ENCODE data around the gene UNC5B. TPM values are rescaled to one million over a fixed set of nuclear protein-coding genes. Genes with fewer than 3 reads are reported as not detected.
"Not testable (repeated sequence)": the region's sequence is repeated elsewhere in the genome, so short reads cannot be mapped to it uniquely, and the experiment has no call there.

The UNC5B gene
- polyA plus RNA-seq, 4 donors = 44.7 to 106 (median 49.3) TPM

GRCh38 chr10:71265201-71265575 lies 52.8 kb downstream of the UNC5B start:
- DNase-seq (ENCODE audit: low read depth in 4 of 4, low spot score in 3 of 4) = no peak

- DNase-seq (ENCODE audit: low read depth in 4 of 4, low spot score in 3 of 4) = no peak
Observed at GRCh38 chr10:71265618-71266146, 53.3 kb downstream of the UNC5B start.

DNA sequence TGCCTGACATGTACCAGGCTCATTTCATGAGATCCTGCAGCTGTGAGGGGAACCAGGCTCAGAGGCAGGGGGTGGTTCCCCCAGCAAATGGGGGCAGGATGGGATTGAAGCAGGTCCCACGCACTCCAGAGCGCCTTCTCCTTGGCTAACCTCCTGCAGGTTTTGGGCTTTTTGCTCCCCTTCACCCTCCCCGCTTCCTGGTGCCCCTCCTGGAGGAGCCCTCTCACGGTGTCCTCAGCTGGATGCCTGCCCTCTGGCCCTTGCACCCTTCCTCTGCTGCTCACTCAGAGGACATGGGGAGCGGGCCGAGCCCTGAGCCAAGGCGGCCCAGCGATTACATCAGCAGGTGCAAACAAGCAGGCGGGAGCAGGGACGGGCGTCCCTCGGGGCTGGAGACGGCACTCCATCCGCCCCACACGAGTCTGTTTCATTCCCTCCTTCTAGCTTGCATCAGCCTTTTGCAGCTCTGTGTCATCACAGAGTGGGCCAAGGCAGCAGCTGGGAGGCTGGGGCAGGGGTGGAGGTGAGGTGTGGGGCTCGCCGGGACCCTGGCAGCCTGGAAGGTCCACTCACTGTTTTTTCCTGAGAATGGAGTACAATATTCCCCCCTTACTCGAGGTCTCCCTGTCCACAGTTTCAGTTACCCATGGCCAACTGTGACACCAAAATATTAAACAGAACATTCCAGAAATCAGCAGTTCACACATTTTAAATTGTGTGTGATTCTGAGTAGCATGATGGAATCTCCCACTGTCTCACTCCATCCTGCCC lies 54.0 kb downstream of the UNC5B start:
- DNase-seq (ENCODE audit: low read depth in 4 of 4, low spot score in 3 of 4) = no peak

GRCh38 chr10:71266918-71267442 lies 54.6 kb downstream of the UNC5B start:
- no peak for DNase-seq (ENCODE audit: low read depth in 4 of 4, low spot score in 3 of 4)

GRCh38 chr10:71267508-71268240 lies 55.3 kb downstream of the UNC5B start:
- DNase-seq (ENCODE audit: low read depth in 4 of 4, low spot score in 3 of 4) = no peak

DNA sequence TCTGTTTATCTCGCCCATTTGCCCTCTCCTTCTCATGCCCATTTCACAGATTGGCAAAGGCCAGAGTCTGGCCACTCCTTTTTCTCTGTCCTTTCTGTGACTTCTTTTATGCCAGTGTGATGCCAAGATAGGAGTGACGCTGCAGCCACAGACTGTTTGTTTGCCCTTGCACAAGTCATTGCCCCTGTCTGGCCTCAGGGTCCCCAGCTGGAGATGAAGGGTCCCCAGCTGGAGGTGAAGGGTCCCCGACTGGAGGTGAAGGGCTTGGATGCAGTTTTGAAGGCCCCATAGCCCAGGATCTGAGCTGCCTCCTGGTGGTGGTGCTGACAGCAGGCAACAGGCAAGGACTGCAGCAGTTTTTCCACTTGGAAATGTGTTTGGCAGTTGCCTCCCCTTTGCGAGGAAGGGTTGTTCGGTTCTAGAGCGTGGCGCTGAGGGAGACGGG lies 55.9 kb downstream of the UNC5B start:
- no peak for DNase-seq (ENCODE audit: low read depth in 4 of 4, low spot score in 3 of 4)

- no peak for DNase-seq (ENCODE audit: low read depth in 4 of 4, low spot score in 3 of 4)
Observed at GRCh38 chr10:71268758-71269157, 56.4 kb downstream of the UNC5B start.

DNA sequence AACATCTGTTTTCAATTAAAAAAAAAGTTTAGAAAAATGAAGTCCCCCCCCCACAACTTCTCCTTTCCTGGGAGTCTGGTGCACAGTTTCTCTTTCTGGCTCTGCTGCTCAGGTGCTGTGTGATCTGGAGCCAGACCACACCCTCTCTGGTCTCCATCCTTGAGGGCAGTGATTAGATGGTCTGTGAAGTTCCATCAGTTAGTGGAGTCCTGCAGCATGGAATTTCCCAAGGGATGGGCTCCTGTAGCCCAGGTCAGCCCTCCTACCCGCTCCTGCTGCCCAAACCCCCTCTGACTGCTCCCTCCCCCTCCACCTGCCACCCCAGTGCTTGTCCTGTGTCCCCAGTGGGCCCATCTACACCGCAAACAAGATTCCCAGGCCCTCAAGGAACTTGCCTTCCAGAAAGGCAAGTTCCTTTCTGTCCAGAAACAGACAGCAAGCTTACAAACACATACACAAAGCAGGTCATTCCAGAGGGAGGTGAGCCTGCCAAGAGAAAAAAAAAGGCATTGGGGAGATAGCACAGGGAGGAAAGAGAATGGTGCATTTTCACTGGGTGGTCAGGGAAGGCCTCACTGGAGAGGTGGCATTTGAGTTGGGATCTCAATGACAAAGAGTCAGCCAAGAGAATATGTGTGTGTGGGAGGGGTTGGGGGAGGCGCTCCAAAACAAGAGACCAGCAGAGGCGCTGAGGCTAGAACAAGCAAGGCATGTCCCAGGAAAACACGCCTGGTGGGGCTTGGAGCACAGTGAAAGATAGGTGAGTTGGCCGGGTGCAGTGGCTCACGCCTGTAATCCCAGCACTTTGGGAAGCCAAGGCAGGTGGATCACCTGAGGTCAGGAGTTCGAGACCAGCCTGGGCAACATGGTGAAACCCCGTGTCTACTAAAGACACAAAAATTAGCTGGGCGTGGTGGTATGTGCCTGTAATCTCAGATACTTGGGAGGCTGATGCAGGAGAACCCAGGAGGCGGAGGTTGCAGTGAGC lies 57.2 kb downstream of the UNC5B start:
- DNase-seq (ENCODE audit: low read depth in 4 of 4, low spot score in 3 of 4) = no peak

DNA sequence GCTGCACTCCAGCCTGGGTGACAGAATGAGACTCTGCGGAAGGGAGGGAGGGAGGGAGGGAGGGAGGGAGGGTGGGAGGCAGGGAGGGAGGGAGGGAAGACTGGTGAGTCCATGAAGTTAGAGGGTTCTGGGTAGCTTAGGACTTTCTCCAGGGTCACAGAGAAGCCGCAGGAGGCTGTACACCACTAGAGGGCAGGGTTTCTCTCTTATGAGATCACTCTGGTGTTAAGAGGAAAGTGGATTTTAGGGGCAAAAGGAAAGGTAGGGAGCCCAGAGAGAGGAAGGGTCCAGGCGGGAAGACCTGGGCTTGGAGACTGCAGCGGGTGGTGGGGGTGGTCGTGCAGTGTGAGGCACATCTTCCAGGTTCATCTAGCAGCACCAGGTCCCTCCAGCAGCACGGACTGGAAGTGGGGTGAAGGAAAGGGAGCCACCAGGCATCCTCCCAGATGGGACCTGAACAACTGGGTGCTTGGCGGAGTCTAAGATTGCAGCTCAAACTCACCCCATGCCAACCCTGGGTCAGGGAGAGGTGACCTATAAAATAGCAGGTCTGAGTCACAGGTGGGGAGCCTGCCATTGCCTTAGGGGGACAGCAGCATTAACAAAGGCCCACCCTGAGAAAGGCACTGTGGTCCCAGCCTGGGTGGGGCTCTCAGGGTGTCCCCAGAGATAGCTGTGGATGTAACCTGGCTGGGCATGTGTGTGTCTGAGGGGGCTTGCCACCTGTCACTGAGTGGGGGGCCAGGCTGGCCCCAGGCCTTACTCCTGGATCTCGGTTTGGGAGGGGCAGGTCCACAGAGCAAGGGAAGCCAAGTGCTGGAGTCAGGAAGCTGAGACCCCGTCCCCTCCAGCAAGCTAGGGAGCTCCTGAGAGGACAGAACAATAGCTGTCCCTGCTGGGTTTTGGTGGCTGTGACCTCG lies 58.2 kb downstream of the UNC5B start:
- peak in 2 of 4 donors; percentile 58 to 73 for DNase-seq (ENCODE audit: low read depth in 4 of 4, low spot score in 3 of 4)

- DNase-seq (ENCODE audit: low read depth in 4 of 4, low spot score in 3 of 4) = no peak
Observed at GRCh38 chr10:71271662-71272055, 59.3 kb downstream of the UNC5B start.

- no peak for DNase-seq (ENCODE audit: low read depth in 4 of 4, low spot score in 3 of 4)
Observed at GRCh38 chr10:71272056-71272771, 59.8 kb downstream of the UNC5B start.

- DNase-seq (ENCODE audit: low read depth in 4 of 4, low spot score in 3 of 4) = not testable (repeated sequence)
Observed at GRCh38 chr10:71272974-71273373, 60.6 kb downstream of the UNC5B start.

DNA sequence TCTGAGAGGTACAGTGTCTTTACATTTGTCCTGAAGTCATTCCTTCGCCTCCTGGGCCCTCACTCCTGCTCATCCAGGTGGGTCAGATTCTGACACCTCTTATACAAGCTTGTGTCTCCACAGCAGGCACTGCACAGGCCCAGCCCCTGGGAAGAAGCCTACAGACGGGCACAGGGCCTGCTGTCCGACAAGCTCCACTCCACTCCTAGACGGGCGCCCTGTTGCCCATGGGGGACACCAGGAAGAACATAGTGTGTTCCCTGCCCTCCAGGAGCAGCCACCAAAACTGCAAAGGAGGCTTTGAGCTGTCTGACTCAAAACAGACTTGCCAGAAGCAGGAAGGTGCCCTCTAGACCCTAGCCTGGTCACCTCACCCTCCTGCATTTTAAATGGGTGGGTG lies 61.1 kb downstream of the UNC5B start:
- no peak for DNase-seq (ENCODE audit: low read depth in 4 of 4, low spot score in 3 of 4)

GRCh38 chr10:71274901-71275796 lies 62.8 kb downstream of the UNC5B start:
- DNase-seq (ENCODE audit: low read depth in 4 of 4, low spot score in 3 of 4) = no peak

DNA sequence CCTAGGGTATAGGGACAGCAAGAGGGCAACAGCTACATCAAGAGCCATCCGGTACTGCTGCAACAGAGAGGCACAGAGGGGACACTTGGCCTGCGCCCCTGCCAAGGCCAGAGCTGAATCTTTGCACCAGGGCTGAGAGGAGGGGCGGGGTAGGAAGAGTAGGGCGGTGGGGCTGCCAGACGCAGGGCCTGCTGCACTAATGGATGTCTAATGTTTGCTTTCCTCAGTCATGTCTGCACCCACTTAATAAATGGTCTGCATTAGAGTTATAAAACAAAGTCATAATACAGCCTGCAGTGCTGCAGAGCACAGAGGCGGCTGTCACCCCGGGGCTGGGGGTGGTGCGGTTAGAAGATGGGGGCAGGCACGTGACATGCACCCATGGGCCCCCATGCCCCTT lies 64.5 kb downstream of the UNC5B start:
- no peak for DNase-seq (ENCODE audit: low read depth in 4 of 4, low spot score in 3 of 4)

DNA sequence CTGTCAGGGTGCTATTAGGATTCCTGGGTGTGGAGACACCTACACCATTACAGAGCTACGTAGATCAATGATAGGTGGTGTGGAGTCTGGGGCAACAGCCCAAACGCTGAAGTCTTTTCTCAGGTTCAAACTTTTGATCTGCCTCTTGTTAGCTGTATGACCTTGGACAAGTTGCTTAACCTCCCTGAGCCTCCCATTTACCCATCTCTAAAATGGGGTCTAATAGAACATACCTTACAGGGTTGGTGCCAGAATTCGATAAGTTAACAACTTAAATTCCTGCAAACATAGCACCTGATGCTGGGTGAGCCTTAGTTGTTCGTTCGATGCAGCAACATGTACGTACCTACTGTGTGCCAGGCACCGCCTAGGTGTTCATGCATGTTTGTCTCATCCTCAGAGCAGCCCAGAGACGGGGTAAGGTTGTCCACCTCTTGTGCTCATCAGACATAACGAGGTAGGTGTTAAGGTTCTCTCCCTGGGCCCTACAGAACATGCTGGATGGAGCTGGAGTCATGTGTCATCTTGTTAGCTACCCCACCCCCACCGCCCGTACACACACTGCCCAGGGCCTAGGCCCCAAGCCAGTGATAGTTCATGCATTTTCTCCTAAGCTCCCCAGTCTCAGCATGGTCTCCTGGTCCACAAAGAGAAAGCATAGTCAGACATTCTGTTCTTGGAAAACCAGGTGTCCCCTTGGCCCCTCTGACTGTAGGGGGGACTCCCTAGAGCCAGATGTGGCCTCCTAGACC lies 65.7 kb downstream of the UNC5B start:
- no peak for DNase-seq (ENCODE audit: low read depth in 4 of 4, low spot score in 3 of 4)

All from left renal pelvis (tissue), 4 donors.